OCI-LY3 (cell line): Measurements from ENCODE around the gene NR2F1.

ENCODE experiments used
- EZH2phosphoT487 ChIP-seq: fragments of 200-600 bp; shearing (Covaris generic); IDR thresholded peaks from 2 replicates; pipeline ENCODE4 v1.6.1; 2018; ENCODE audit warnings: antibody characterized with exemption, mixed run types, low read depth
- TF ChIP-seq, protein P1 (sequence below): fragments of 200-600, 300-600 bp; sonication (generic); IDR thresholded peaks from 2 replicates; pipeline ENCODE4 v1.5.1; 2014; ENCODE audit warnings: antibody characterized with exemption, low read length, low read depth

DNA sequence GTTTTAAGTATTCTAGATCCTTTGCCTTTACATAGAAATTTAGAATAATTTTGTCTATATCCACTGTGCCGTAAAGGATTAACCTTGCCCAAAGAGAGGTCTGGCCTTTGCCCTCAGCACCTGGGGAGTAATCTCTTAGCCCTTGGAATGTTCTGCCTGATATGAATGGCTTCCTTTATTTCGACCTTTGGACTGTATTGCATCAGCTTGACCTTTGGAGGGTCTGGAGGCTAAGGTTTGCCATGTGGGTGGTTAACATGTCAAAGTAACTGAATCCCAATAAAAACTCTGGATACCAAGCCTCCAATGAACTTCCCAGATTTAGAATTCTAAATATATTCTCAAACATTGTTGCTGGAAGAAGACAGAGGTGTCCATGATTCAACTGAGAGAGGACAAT is 54.7 kb downstream of the NR2F1 start:
- TF ChIP-seq EZH2phosphoT487, result no peak
- TF ChIP-seq, protein P1, sequence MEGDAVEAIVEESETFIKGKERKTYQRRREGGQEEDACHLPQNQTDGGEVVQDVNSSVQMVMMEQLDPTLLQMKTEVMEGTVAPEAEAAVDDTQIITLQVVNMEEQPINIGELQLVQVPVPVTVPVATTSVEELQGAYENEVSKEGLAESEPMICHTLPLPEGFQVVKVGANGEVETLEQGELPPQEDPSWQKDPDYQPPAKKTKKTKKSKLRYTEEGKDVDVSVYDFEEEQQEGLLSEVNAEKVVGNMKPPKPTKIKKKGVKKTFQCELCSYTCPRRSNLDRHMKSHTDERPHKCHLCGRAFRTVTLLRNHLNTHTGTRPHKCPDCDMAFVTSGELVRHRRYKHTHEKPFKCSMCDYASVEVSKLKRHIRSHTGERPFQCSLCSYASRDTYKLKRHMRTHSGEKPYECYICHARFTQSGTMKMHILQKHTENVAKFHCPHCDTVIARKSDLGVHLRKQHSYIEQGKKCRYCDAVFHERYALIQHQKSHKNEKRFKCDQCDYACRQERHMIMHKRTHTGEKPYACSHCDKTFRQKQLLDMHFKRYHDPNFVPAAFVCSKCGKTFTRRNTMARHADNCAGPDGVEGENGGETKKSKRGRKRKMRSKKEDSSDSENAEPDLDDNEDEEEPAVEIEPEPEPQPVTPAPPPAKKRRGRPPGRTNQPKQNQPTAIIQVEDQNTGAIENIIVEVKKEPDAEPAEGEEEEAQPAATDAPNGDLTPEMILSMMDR, result no peak
